ENCODE data around the gene GAS1. TPM values are rescaled to one million over a fixed set of nuclear protein-coding genes. Genes with fewer than 3 reads are reported as not detected.
A peak's percentile ranks its signal among the peaks of the same experiment; 100 is the strongest.

Gene GAS1
- total and polyA plus RNA-seq, 10 of the 15 experiments (the other 5 are each of a cell fraction or from before 2014, with no cell fraction given), result not detected

GRCh38 chr9:86974421-86974820, 27.1 kb upstream of the GAS1 start:
- H3K36me3 ChIP-seq (ENCODE audit: control insufficient read depth in 2 of 2, insufficient read depth in 2 of 2, low read length in 1 of 2), result no peaks in the 10 kb centered on the region
- no peaks in the 10 kb centered on the region; a peak in 2 of 4 replicates for H3K27me3 ChIP-seq (replicated peaks in 1 of 2; ENCODE audit: control insufficient read depth in 2 of 2, insufficient read depth in 2 of 2, low read length in 1 of 2)
- intact Hi-C loops (cut with micrococcal nuclease; ENCODE audit: unreplicated experiment) (no loop called here), in situ Hi-C loops (cut with MboI) (no loop called here)
- DNase-seq (ENCODE audit: low read depth, low spot score) (no peak), FAIRE-seq (no peak), ATAC-seq (no peak)
- no TSS peak for BruUV-seq (replicated peaks)
- ChIA-PET SMC1A (ENCODE audit: uncharacterized antibody, unreplicated experiment) (no interaction called here), RAD21 (ENCODE audit: unreplicated experiment) (no interaction called here), CTCF (interaction anchor here (0.9 kb wide), 1 partner anchor 561 kb away, joined by 3 read pairs; no protein-coding TSS in a partner anchor), POLR2A (no interaction called here)
- WGBS (ENCODE audit: insufficient coverage, insufficient replicate concordance, low lambda C conversion rate, missing lambda C conversion rate), result 19% methylated on average over 2 of the region's 2 CpGs
- no peak overlapping the region for H3K27ac ChIP-seq (ENCODE audit: control insufficient read depth, insufficient read depth)
- H2AFZ ChIP-seq (ENCODE audit: control insufficient read depth, low read depth, low read length), result no peak overlapping the region
- H3K4me2 ChIP-seq (ENCODE audit: control insufficient read depth, insufficient read depth), result no peak overlapping the region
- H3K4me1 ChIP-seq (ENCODE audit: control insufficient read depth, insufficient read depth, low read length), result no peaks in the 10 kb centered on the region
- no peaks in the 10 kb centered on the region for H3K79me2 ChIP-seq (ENCODE audit: control insufficient read depth, insufficient read depth, low read length)
- no peaks in the 10 kb centered on the region for H3K9me3 ChIP-seq (replicated peaks; ENCODE audit: control insufficient read depth, insufficient read depth, low read length)
- H3K9ac ChIP-seq (ENCODE audit: control insufficient read depth, insufficient read depth, low read length), result no peak overlapping the region
- H4K20me1 ChIP-seq (ENCODE audit: control insufficient read depth, insufficient read depth), result no peaks in the 10 kb centered on the region
- TF ChIP-seq SUPT20H (IDR thresholded peaks at IDR 0.05; ENCODE audit: borderline replicate concordance, control insufficient read depth, low read depth, low read length) (no peak), RAD21 (IDR thresholded peaks at IDR 0.05; ENCODE audit: insufficient read depth, low read depth, low read length) (0 out of 2 replicates have a peak, but pooled peaks have one; percentile 5)
- H3K4me3 ChIP-seq, result no peak overlapping the region

DNA sequence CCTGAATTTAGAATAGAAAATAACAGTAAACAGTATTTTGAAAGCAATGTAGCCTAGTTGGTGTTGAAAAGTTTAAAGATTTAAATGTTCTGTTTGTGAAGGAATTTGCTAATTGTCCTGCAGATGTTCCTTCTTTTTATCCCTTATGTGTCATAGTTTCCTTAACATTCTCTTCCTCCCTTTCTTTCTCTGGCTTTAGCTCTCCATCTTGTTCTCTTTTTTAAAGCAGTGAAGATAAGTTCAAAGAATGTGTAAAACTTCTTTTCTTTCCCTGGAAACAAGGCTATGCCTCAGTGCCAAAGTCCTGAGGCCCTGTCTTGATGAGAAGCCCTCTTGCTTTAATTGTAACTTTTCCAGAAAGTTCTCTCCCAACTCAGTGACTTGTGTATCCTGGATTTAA, 24.4 kb upstream of the GAS1 start:
- no TSS peak for BruUV-seq (replicated peaks)
- DNase-seq (ENCODE audit: low read depth, low spot score) (no peak), FAIRE-seq (no peak), ATAC-seq (no peak)
- CTCF ChIA-PET, result no interaction called here
- intact Hi-C loops (cut with micrococcal nuclease; ENCODE audit: unreplicated experiment) (no loop called here), in situ Hi-C loops (cut with MboI) (no loop called here)
- Histone ChIP-seq H4K20me1 (ENCODE audit: control insufficient read depth, insufficient read depth) (no peaks in the 10 kb centered on the region), H3K27me3 (replicated peaks in 1 of 2; ENCODE audit: control insufficient read depth in 2 of 2, insufficient read depth in 2 of 2, low read length in 1 of 2) (no peaks in the 10 kb centered on the region; a peak in 1 of 4 replicates), H3K9ac (ENCODE audit: control insufficient read depth, insufficient read depth, low read length) (no peak overlapping the region), H3K36me3 (ENCODE audit: control insufficient read depth in 2 of 2, insufficient read depth in 2 of 2, low read length in 1 of 2) (no peaks in the 10 kb centered on the region), H3K79me2 (ENCODE audit: control insufficient read depth, insufficient read depth, low read length) (no peaks in the 10 kb centered on the region), H3K4me3 (no peak overlapping the region), H3K9me3 (replicated peaks; ENCODE audit: control insufficient read depth, insufficient read depth, low read length) (no peaks in the 10 kb centered on the region), H3K27ac (ENCODE audit: control insufficient read depth, insufficient read depth) (no peak overlapping the region), H3K4me1 (ENCODE audit: control insufficient read depth, insufficient read depth, low read length) (no peaks in the 10 kb centered on the region), H3K4me2 (ENCODE audit: control insufficient read depth, insufficient read depth) (no peak overlapping the region), H2AFZ (ENCODE audit: control insufficient read depth, low read depth, low read length) (no peak overlapping the region)
- POLR2A ChIA-PET, result no interaction called here
- RAD21 ChIA-PET (ENCODE audit: unreplicated experiment), result no interaction called here
- SMC1A ChIA-PET (ENCODE audit: uncharacterized antibody, unreplicated experiment), result no interaction called here
- TF ChIP-seq SIX5 (IDR thresholded peaks at IDR 0.05; ENCODE audit: low read depth, low read length, severe bottlenecking), result no peak
- TF ChIP-seq NKRF (conservative IDR thresholded peaks at IDR 0.05), result no peak
